K562 (cell line): Measurements from ENCODE around the gene IGF2. TPM values are rescaled to one million over a fixed set of nuclear protein-coding genes. Genes with fewer than 3 reads are reported as not detected.

Experiments
- ATAC-seq: fragments of 200-7000 bp; cut with Tn5 transposase; 3 replicates; pipeline ENCODE4 v1.9.1; 2020; ENCODE audit warnings: moderate library complexity
- BruUV-seq: library from RNA; stranded (reverse); fragments of 400-500 nt; replicated peaks from 2 replicates; lab custom pipeline; 2021; lab: Mats Ljungman, UMichigan
- CTCF ChIA-PET: fragments of 300-600 bp; formaldehyde crosslinking; extraction: SDS; loops from one replicate; lab custom pipeline; 2021; ENCODE audit warnings: low intra/inter-chr PET ratio; lab: Yijun Ruan, JAX
- POLR2A ChIA-PET: fragments of 300-600, 350-650 bp; sonication (Branson Sonifier 250); formaldehyde crosslinking; extraction: SDS; loops from one replicate; lab custom pipeline; 2021; ENCODE audit warnings: antibody characterized with exemption, inconsistent platforms; lab: Yijun Ruan, JAX
- DNase-seq, 4 experiments: peaks; one replicate each; pipeline versions ENCODE4 v3.0.0 to v3.0.0-alpha.2; 2011 to 2018; ENCODE audit warnings: low spot score in 3 of 4, mixed read lengths in 3 of 4; ENCODE audit errors: extremely low read depth in 1 of 4
- FAIRE-seq: peaks from 2 replicates; lab custom pipeline; 2011; peaks lifted over from hg19 to GRCh38; lab: Jason Lieb, UNC
- H2AFZ ChIP-seq: 2 replicates; pipeline ENCODE4 v1.6.0; 2011; ENCODE audit warnings: low read depth, low read length, control low read depth, inconsistent platforms
- H3K27ac ChIP-seq: fragments of 200-600 bp; 3 replicates; pipeline ENCODE4 v1.8.0; 2011; ENCODE audit warnings: low read depth, mild to moderate bottlenecking, control low read depth, inconsistent platforms, low read length, moderate library complexity, mixed read lengths; ENCODE audit errors: extremely low read depth
- H3K27me3 ChIP-seq, 2 experiments: fragments of 300-600 bp in 1 of 2; 2 replicates in 1 of 2; 3 replicates in 1 of 2; pipeline versions ENCODE4 v1.6.0 to v1.8.0; 2011; ENCODE audit warnings: inconsistent platforms in 2 of 2, low read length in 2 of 2, mild to moderate bottlenecking in 1 of 2, mixed read lengths in 1 of 2, moderate library complexity in 1 of 2; ENCODE audit not compliant: control insufficient read depth in 2 of 2, insufficient read depth in 2 of 2
- H3K36me3 ChIP-seq: fragments of 300-600 bp; 3 replicates; pipeline ENCODE4 v1.8.0; 2011; ENCODE audit warnings: mild to moderate bottlenecking, low read length, inconsistent platforms; ENCODE audit not compliant: control insufficient read depth, insufficient read depth
- H3K4me1 ChIP-seq, 2 experiments: fragments of 200-600 bp in 1 of 2; replicated peaks in 1 of 2; 2 replicates in 1 of 2; 3 replicates in 1 of 2; pipeline versions ENCODE4 v1.5.1 to v1.8.0; 2011; ENCODE audit warnings: inconsistent platforms in 2 of 2, low read length in 2 of 2, mild to moderate bottlenecking in 1 of 2, mixed read lengths in 1 of 2, moderate library complexity in 1 of 2; ENCODE audit not compliant: control insufficient read depth in 2 of 2, insufficient read depth in 2 of 2
- H3K4me2 ChIP-seq: 2 replicates; pipeline ENCODE4 v1.6.1; 2011; ENCODE audit warnings: low read length, control low read depth, inconsistent platforms, mixed read lengths; ENCODE audit not compliant: insufficient read depth
- H3K4me3 ChIP-seq: fragments of 200-600 bp; sonication (generic), shearing (Covaris generic); 2 replicates; pipeline ENCODE4 v1.5.1; 2016; ENCODE audit warnings: control low read depth, inconsistent platforms
- H3K79me2 ChIP-seq: fragments of 200-600 bp; 3 replicates; pipeline ENCODE4 v1.8.0; 2011; ENCODE audit warnings: low read length, inconsistent platforms; ENCODE audit not compliant: control insufficient read depth, insufficient read depth
- H3K9ac ChIP-seq, 2 experiments: 2 replicates each; pipeline versions ENCODE4 v1.6.0 to v1.6.1; 2011; ENCODE audit warnings: low read depth in 2 of 2, low read length in 2 of 2, control low read depth in 1 of 2, inconsistent platforms in 1 of 2, mild to moderate bottlenecking in 1 of 2, mixed read lengths in 1 of 2; ENCODE audit not compliant: insufficient read depth in 1 of 2
- H3K9me1 ChIP-seq: one replicate; pipeline ENCODE4 v1.6.0; 2011; ENCODE audit warnings: inconsistent platforms, mild to moderate bottlenecking, low read length, moderate library complexity; ENCODE audit not compliant: control insufficient read depth, insufficient read depth
- H3K9me3 ChIP-seq: replicated peaks from 2 replicates; pipeline ENCODE4 v1.5.1; 2011; ENCODE audit warnings: low read depth, low read length, inconsistent platforms; ENCODE audit not compliant: control insufficient read depth, insufficient read depth
- H4K20me1 ChIP-seq: replicated peaks from 2 replicates; pipeline ENCODE4 v1.6.1; 2011; ENCODE audit warnings: low read length, inconsistent platforms, mixed read lengths; ENCODE audit not compliant: control insufficient read depth, insufficient read depth
- BCOR ChIP-seq: fragments of 450-650 bp; IDR thresholded peaks from 2 replicates; pipeline ENCODE4 v1.6.1; 2016
- CEBPG ChIP-seq, 3 experiments: fragments of 200-800 bp in 1 of 3; sonication (Bioruptor generic) in 1 of 3; sonication (generic) in 1 of 3; formaldehyde crosslinking in 1 of 3; IDR thresholded peaks in 2 of 3; conservative IDR thresholded peaks in 1 of 3; 2 replicates each; pipeline versions ENCODE4 v1.6.1 to v1.8.0; 2016 to 2022; ENCODE audit warnings: missing compliant biosample characterization in 2 of 3, missing genetic modification characterization in 2 of 3, mild to moderate bottlenecking in 1 of 3, missing genetic modification reagents in 1 of 3
- CLOCK ChIP-seq: fragments of 250-450 bp; sonication (Bioruptor Pico); IDR thresholded peaks from 2 replicates; pipeline ENCODE4 v1.4.0; 2020; ENCODE audit warnings: mild to moderate bottlenecking, moderate library complexity, borderline replicate concordance
- EGR1 ChIP-seq: fragments of 450-650 bp; conservative IDR thresholded peaks from 2 replicates; pipeline ENCODE4 v1.6.1; 2017; ENCODE audit warnings: mild to moderate bottlenecking
- EP400 ChIP-seq: fragments of 450-650 bp; IDR thresholded peaks from 2 replicates; pipeline ENCODE4 v1.6.1; 2017; ENCODE audit warnings: antibody characterized with exemption, mild to moderate bottlenecking, moderate library complexity
- ETV6 ChIP-seq, 3 experiments: fragments of 150-350 bp in 1 of 3; sonication (generic) in 1 of 3; formaldehyde crosslinking in 1 of 3; IDR thresholded peaks; 2 replicates each; pipeline versions ENCODE4 v1.6.1 to v1.8.0; 2014 to 2022; ENCODE audit warnings: borderline replicate concordance in 2 of 3, low read depth in 2 of 3, antibody characterized with exemption in 1 of 3, low read length in 1 of 3, mild to moderate bottlenecking in 1 of 3, missing genetic modification reagents in 1 of 3
- EWSR1 ChIP-seq: fragments of 450-650 bp; IDR thresholded peaks from 2 replicates; pipeline ENCODE4 v1.6.1; 2018; ENCODE audit warnings: borderline replicate concordance, mild to moderate bottlenecking, low read depth, moderate library complexity; ENCODE audit not compliant: partially characterized antibody
- FOXP1 ChIP-seq: sonication (generic); formaldehyde crosslinking; IDR thresholded peaks from 2 replicates; pipeline ENCODE4 v1.8.0; 2022; ENCODE audit warnings: mild to moderate bottlenecking, missing genetic modification reagents
- POLR3G ChIP-seq: IDR thresholded peaks from 2 replicates; pipeline ENCODE4 v1.6.1; 2011; ENCODE audit not compliant: insufficient read length, insufficient replicate concordance; ENCODE audit errors: extremely low read depth
- RAD51 ChIP-seq: fragments of 450-650 bp; IDR thresholded peaks from 2 replicates; pipeline ENCODE4 v1.7.1; 2016; ENCODE audit warnings: low read depth, mild to moderate bottlenecking, borderline replicate concordance
- SIRT6 ChIP-seq: IDR thresholded peaks from one replicate; pipeline ENCODE4 v1.6.1; 2012; ENCODE audit warnings: low read depth, mild to moderate bottlenecking, control low read depth, inconsistent platforms, low read length, moderate library complexity
- SMARCB1 ChIP-seq: IDR thresholded peaks from 2 replicates; pipeline ENCODE4 v1.6.1; 2011; ENCODE audit warnings: improper control_type of control experiment, low read depth; ENCODE audit not compliant: insufficient read length
- SRSF1 ChIP-seq: fragments of 200-400 bp; formaldehyde crosslinking; IDR thresholded peaks from 2 replicates; pipeline ENCODE4 v1.6.1; 2017; ENCODE audit warnings: mild to moderate bottlenecking, low read depth, low read length, moderate library complexity
- WHSC1 ChIP-seq: IDR thresholded peaks from one replicate; pipeline ENCODE4 v1.6.1; 2012; ENCODE audit warnings: low read length, control low read depth, inconsistent platforms
- ZBTB17 ChIP-seq: fragments of 450-650 bp; formaldehyde crosslinking; IDR thresholded peaks from 2 replicates; pipeline ENCODE4 v1.4.0; 2020; ENCODE audit warnings: mild to moderate bottlenecking
- ZNF24 ChIP-seq: fragments of 450-650 bp; IDR thresholded peaks from 2 replicates; pipeline ENCODE4 v1.6.1; 2016
- ZNF655 ChIP-seq: fragments of 250-450 bp; sonication (Bioruptor Pico); IDR thresholded peaks from 2 replicates; pipeline ENCODE4 v1.5.0; 2021
- ZNF778 ChIP-seq: fragments of 450-650 bp; formaldehyde crosslinking; IDR thresholded peaks from 2 replicates; pipeline ENCODE4 v1.4.0; 2020; ENCODE audit warnings: mild to moderate bottlenecking, moderate library complexity
- ZNF780A ChIP-seq: fragments of 250-450 bp; sonication (Bioruptor Pico); IDR thresholded peaks from 2 replicates; pipeline ENCODE4 v1.5.0; 2021; ENCODE audit warnings: mild to moderate bottlenecking
- WGBS: fragments of 100-300 bp; shearing (Covaris generic); methylation state at CpG from one replicate; pipeline ENCODE4 v1.1.6; 2016; ENCODE audit warnings: low coverage, mixed read lengths; ENCODE audit not compliant: insufficient coverage; ENCODE audit errors: missing lambda C conversion rate; 5-methylcytosine and 5-hydroxymethylcytosine counted together
- in situ Hi-C: fragments of 300-500 bp; cut with MboI; formaldehyde crosslinking; loops from 4 replicates; pipeline ENCODE4 v1.15.0; 2018; ENCODE audit warnings: inconsistent platforms, mixed read lengths
- intact Hi-C: fragments of 100-400 bp; cut with micrococcal nuclease; formaldehyde crosslinking; loops from 2 replicates; pipeline ENCODE4 v1.14.2; 2022
- polyA plus RNA-seq, 8 experiments: library from polyadenylated mRNA; depleted of rRNA in 4 of 8; stranded (reverse) in 5 of 8; unstranded in 3 of 8; fragments of >200 nt; fragmentation: Nextera tagmentation in 2 of 8; fragmentation: Illumina TruSeq in 1 of 8; extraction: Ambion mirVana in 2 of 8; extraction: Trizol in 1 of 8; gene quantifications; 2 replicates each; pipeline versions ENCODE4 v1.2.1 to v1.2.3, GENCODE V29; 2011 to 2014; ENCODE audit warnings: inconsistent platforms in 1 of 8, missing spikeins in 1 of 8
- total RNA-seq, 7 experiments: library from RNA; depleted of rRNA in 6 of 7; stranded (reverse); fragments of >200 nt in 6 of 7; fragmentation: Illumina TruSeq in 2 of 7; extraction: Trizol in 2 of 7; gene quantifications; 2 replicates each; pipeline versions ENCODE4 v1.2.1 to v1.2.3, GENCODE V29; 2011 to 2021; ENCODE audit warnings: low replicate concordance in 1 of 7

Gene IGF2
- total and polyA plus RNA-seq, 9 of the 15 experiments (the other 6 are each of a cell fraction or from before 2014, with no cell fraction given), result 0.16 TPM; not detected in 8

GRCh38 chr11:2165571-2165970 is 26.4 kb upstream of the IGF2 start:
- CTCF ChIA-PET, result interaction anchor here (0.7 kb wide), 1 partner anchor 254 kb away, joined by 4 read pairs; no protein-coding TSS in a partner anchor
- DNase-seq (no peak), FAIRE-seq (no peak), ATAC-seq (no peak)
- Histone ChIP-seq H4K20me1 (peaks cover 7% of the 10 kb centered on the region), H3K4me3 (no peak overlapping the region), H3K4me1 (peaks cover 0 to 64% of the 10 kb centered on the region in 2 experiments; a peak in 2 of 5 replicates), H3K27ac (no peak overlapping the region), H2AFZ (no peak overlapping the region), H3K36me3 (no peaks in the 10 kb centered on the region), H3K9me3 (no peaks in the 10 kb centered on the region), H3K9ac (no peak overlapping the region), H3K79me2 (no peaks in the 10 kb centered on the region), H3K27me3 (peaks cover 0 to 29% of the 10 kb centered on the region in 2 experiments; a peak in 3 of 5 replicates), H3K4me2 (no peak overlapping the region), H3K9me1 (no peaks in the 10 kb centered on the region)
- BruUV-seq, result no TSS peak
- WGBS, result 12% methylated on average over 12 of the region's 13 CpGs
- TF ChIP-seq ZNF655 (no peak), ETV6 (IDR thresholded peaks at IDR 0.05; ENCODE audit: borderline replicate concordance in 1 of 2, low read depth in 2 of 2, low read length in 1 of 2) (no peak), ETV6 (CRISPR knock-in tag; IDR thresholded peaks at IDR 0.05; ENCODE audit: borderline replicate concordance) (no peak), EGR1 (no peak), SRSF1 (no peak), SMARCB1 (no peak), POLR3G (no peak), ZNF24 (no peak), BCOR (no peak), CEBPG (CRISPR knock-in tag; IDR thresholded peaks at IDR 0.05) (no peak), CEBPG (tag; conservative IDR thresholded peaks at IDR 0.05 in 1 of 2, IDR thresholded peaks at IDR 0.05 in 1 of 2) (no peak), ZNF780A (CRISPR knock-in tag) (no peak), RAD51 (no peak), EP400 (no peak), FOXP1 (no peak), CLOCK (CRISPR knock-in tag) (no peak), SIRT6 (no peak), ZBTB17 (CRISPR knock-in tag) (no peak), ZNF778 (CRISPR knock-in tag) (no peak), EWSR1 (no peak), WHSC1 (no peak)
- POLR2A ChIA-PET, result no interaction called here
- intact Hi-C loops, result no loop called here
- in situ Hi-C loops, result no loop called here
